Effector memory CD8-positive, alpha-beta T cell (primary cell): ENCODE results near the gene CTDNEP1.

Experiments
- ATAC-seq: fragments of 150-1000 bp; cut with Tn5 transposase; replicated peaks from 2 replicates; pipeline ENCODE4 v1.10.0; 2021; ENCODE audit warnings: mild to moderate bottlenecking, moderate library complexity
- DNase-seq, 3 experiments: peaks; one replicate each; pipeline ENCODE4 v3.0.0; 2021
- H3K27ac Mint-ChIP-seq, 2 donors: one replicate each; pipeline ENCODE4 v1.8.0; 2022; ENCODE audit warnings: mild to moderate bottlenecking in 2 of 2, mixed read lengths in 2 of 2, moderate library complexity in 2 of 2
- H3K27me3 Mint-ChIP-seq, 2 donors: one replicate each; pipeline ENCODE4 v1.8.0; 2022; ENCODE audit warnings: mixed read lengths in 2 of 2
- H3K36me3 Mint-ChIP-seq: one replicate; pipeline ENCODE4 v1.8.0; 2022; ENCODE audit warnings: mild to moderate bottlenecking, moderate library complexity, mixed read lengths; ENCODE audit not compliant: insufficient read depth
- H3K4me1 Mint-ChIP-seq, 2 donors: one replicate each; pipeline ENCODE4 v1.8.0; 2022; ENCODE audit warnings: low read depth in 2 of 2, mixed read lengths in 2 of 2
- H3K4me3 Mint-ChIP-seq, 2 donors: one replicate each; pipeline ENCODE4 v1.8.0; 2022; ENCODE audit warnings: mild to moderate bottlenecking in 2 of 2, mixed read lengths in 2 of 2, moderate library complexity in 2 of 2
- H3K9me3 Mint-ChIP-seq, 2 donors: one replicate each; pipeline ENCODE4 v1.8.0; 2022; ENCODE audit warnings: mixed read lengths in 2 of 2

Gene CTDNEP1

DNA sequence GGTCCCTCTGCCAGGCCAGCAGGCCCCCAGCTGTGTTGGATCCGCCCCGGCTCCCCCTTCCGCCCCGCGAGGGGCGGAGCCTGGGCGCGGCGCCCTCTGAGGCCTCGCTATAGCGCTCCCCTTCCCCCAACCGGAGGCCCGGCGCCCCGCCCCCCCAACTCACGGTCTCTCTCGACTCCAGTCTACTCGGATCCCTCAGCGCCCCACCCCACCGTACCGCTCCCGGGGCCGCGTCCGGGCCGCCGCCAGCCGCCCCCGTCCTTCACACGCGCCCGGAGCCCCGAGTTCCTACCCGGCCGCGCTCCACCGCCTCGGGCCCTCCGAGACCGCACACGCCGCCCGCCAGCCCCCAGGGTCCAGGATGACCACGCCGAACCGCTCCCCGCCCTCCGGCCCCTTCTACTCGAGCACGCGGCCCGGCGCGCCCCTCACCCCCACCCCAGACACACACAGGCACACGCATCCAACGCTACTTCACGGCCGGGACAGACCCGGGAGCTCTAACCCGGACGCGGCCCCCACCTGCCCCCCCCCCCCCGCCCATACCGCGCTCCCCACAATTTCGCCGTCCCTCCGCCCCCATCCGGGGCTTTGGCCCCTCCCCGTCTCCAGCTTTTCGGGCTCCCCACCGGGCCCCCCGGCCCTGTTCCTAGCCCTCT, 13.6 kb downstream of the CTDNEP1 start:
- H3K9me3 Mint-ChIP-seq: no peaks in the 10 kb centered on the region
- H3K27ac Mint-ChIP-seq: peak overlapping the region; percentile 89 to 91
- DNase-seq: peak; percentile 60 to 61 (median 61)
- H3K4me1 Mint-ChIP-seq: peaks cover 59 to 72% of the 10 kb centered on the region in 2 donors
- peak overlapping the region; percentile 99 to 100 for H3K4me3 Mint-ChIP-seq
- ATAC-seq: peak; percentile 16
- H3K27me3 Mint-ChIP-seq: no peaks in the 10 kb centered on the region
- peaks cover 86% of the 10 kb centered on the region for H3K36me3 Mint-ChIP-seq

- Mint-ChIP-seq H3K4me1 (peaks cover 61 to 68% of the 10 kb centered on the region in 2 donors), H3K27me3 (no peaks in the 10 kb centered on the region), H3K4me3 (peak overlapping the region; percentile 99 to 100), H3K9me3 (no peaks in the 10 kb centered on the region), H3K27ac (peak overlapping the region; percentile 89 to 91), H3K36me3 (peaks cover 80% of the 10 kb centered on the region)
- ATAC-seq (no peak), DNase-seq (no peak)
These were observed 14.2 kb downstream of the CTDNEP1 start for GRCh38 chr17:7237266-7237760.

GRCh38 chr17:7236808-7237207, 14.7 kb downstream of the CTDNEP1 start:
- no peak for ATAC-seq
- Mint-ChIP-seq H3K4me1 (peaks cover 60 to 68% of the 10 kb centered on the region in 2 donors), H3K36me3 (peaks cover 75% of the 10 kb centered on the region), H3K27ac (peak overlapping the region; percentile 1 to 89), H3K27me3 (no peaks in the 10 kb centered on the region), H3K9me3 (no peaks in the 10 kb centered on the region), H3K4me3 (peak overlapping the region; percentile 99 to 100)
- DNase-seq: no peak

GRCh38 chr17:7235693-7236665, 15.6 kb downstream of the CTDNEP1 start:
- Mint-ChIP-seq H3K27me3 (no peaks in the 10 kb centered on the region), H3K4me1 (peaks cover 53 to 66% of the 10 kb centered on the region in 2 donors), H3K9me3 (no peaks in the 10 kb centered on the region), H3K4me3 (peak overlapping the region in 1 of 2 donors; percentile 92), H3K36me3 (peaks cover 70% of the 10 kb centered on the region), H3K27ac (no peak overlapping the region)
- no peak for DNase-seq
- no peak for ATAC-seq

- peak; percentile 63 for ATAC-seq
- Mint-ChIP-seq H3K4me3 (peak within 1 kb of the TSS; percentile 91 to 92), H3K36me3 (peaks cover 55% of the 10 kb centered on the region), H3K4me1 (peaks cover 44 to 58% of the 10 kb centered on the region in 2 donors), H3K27me3 (no peaks in the 10 kb centered on the region), H3K27ac (peak within 1 kb of the TSS; percentile 80 to 93), H3K9me3 (no peaks in the 10 kb centered on the region)
- DNase-seq: peak; percentile 91 to 94 (median 91)
These were observed 17.2 kb downstream of the CTDNEP1 start, which contains the start of gene DVL2 for GRCh38 chr17:7234083-7234951. DVL2 (minus strand) TSS chr17:7234517; CDS start chr17:7234262, 255 bp downstream.

DNA sequence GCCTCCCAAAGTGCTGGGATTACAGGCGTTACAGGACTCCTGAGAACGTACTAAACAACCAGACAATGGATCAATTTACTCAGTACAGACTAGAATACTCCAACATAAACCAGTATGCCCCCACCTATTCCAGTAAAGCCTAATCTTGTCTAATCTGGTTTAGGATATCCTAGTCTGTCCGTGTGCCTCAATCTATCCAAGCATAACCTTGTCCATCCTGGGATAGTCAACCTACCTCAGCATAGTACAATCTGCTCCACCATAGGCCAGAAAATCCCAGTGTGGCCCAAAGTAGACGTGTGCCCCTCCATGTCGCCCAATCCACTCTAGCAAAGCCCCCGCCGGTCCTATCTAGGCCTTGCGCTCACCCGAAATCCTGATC, 17.8 kb downstream of the CTDNEP1 start:
- peaks cover 44 to 55% of the 10 kb centered on the region in 2 donors for H3K4me1 Mint-ChIP-seq
- H3K27me3 Mint-ChIP-seq: no peaks in the 10 kb centered on the region
- no peak for ATAC-seq
- H3K4me3 Mint-ChIP-seq: peak overlapping the region; percentile 91 to 92
- peak overlapping the region; percentile 80 to 93 for H3K27ac Mint-ChIP-seq
- H3K36me3 Mint-ChIP-seq: peaks cover 49% of the 10 kb centered on the region
- no peaks in the 10 kb centered on the region for H3K9me3 Mint-ChIP-seq
- DNase-seq: no peak

GRCh38 chr17:7232114-7232513, 19.4 kb downstream of the CTDNEP1 start:
- ATAC-seq (no peak), DNase-seq (no peak)
- H3K27me3 Mint-ChIP-seq: no peaks in the 10 kb centered on the region
- H3K27ac Mint-ChIP-seq: no peak overlapping the region
- no peaks in the 10 kb centered on the region for H3K9me3 Mint-ChIP-seq
- H3K36me3 Mint-ChIP-seq: peaks cover 49% of the 10 kb centered on the region
- H3K4me1 Mint-ChIP-seq: peaks cover 39 to 51% of the 10 kb centered on the region in 2 donors
- H3K4me3 Mint-ChIP-seq: peak overlapping the region in 1 of 2 donors; percentile 91

DNA sequence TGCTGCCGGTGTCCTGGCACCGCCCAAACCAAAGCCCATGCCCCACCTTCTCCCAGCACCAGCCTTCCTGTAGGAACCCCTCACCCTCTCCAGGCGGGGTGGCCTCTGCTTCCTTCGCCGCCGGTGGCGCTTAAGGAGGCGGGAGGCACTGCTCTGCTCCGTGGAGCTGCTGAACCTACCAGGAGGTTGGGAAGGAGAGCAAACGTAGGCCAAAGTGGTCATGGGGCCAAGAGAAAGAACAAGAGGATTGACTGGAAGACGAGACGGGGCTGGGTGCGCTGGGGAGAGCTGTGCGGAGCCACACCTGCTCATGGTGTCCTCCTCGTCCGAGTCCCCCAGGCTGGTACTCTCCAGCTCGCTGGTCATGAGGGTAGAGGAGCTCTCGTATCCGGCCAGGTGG, 22.0 kb downstream of the CTDNEP1 start:
- Mint-ChIP-seq H3K36me3 (peaks cover 27% of the 10 kb centered on the region), H3K9me3 (no peaks in the 10 kb centered on the region), H3K27ac (peak overlapping the region in 1 of 2 donors; percentile 38), H3K4me1 (peaks cover 25 to 29% of the 10 kb centered on the region in 2 donors), H3K4me3 (no peak overlapping the region), H3K27me3 (no peaks in the 10 kb centered on the region)
- DNase-seq: no peak
- ATAC-seq: no peak

DNA sequence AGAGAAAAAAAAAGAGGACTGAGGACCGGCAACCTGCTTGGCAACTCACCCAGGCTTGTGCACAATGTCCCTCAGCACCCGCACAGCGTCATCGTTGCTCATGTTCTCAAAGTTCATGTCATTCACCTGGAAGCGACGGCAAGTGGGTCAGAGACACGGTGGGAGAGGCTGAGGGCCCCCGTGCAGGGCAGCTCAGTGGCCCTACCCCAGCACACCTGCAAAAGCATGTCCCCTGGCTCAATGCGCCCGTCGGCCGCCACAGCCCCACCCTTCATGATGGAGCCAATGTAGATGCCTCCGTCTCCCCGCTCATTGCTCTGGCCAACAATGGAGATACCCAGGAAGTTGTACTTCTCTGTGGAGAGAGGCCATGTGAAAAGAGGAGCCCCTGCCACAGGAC, 22.6 kb downstream of the CTDNEP1 start:
- H3K27ac Mint-ChIP-seq: no peak overlapping the region
- peaks cover 22 to 25% of the 10 kb centered on the region in 2 donors for H3K4me1 Mint-ChIP-seq
- H3K36me3 Mint-ChIP-seq: peaks cover 21% of the 10 kb centered on the region

GRCh38 chr17:7226721-7227710, 24.5 kb downstream of the CTDNEP1 start:
- H3K36me3 Mint-ChIP-seq: peaks cover 17% of the 10 kb centered on the region
- no peak overlapping the region for H3K4me3 Mint-ChIP-seq
- no peak overlapping the region for H3K27ac Mint-ChIP-seq
- H3K9me3 Mint-ChIP-seq: no peaks in the 10 kb centered on the region
- peaks cover 6 to 11% of the 10 kb centered on the region in 2 donors for H3K4me1 Mint-ChIP-seq
- H3K27me3 Mint-ChIP-seq: no peaks in the 10 kb centered on the region
- DNase-seq: no peak
- no peak for ATAC-seq

More for the DNA sequence above, 22.6 kb downstream of the CTDNEP1 start:
- no peak for DNase-seq
- Mint-ChIP-seq H3K27me3 (no peaks in the 10 kb centered on the region), H3K4me3 (no peak overlapping the region), H3K9me3 (no peaks in the 10 kb centered on the region)
- ATAC-seq: no peak

GRCh38 chr17:7225711-7226331, 25.7 kb downstream of the CTDNEP1 start:
- no peak overlapping the region for H3K4me3 Mint-ChIP-seq
- no peak overlapping the region for H3K27ac Mint-ChIP-seq
- no peaks in the 10 kb centered on the region for H3K9me3 Mint-ChIP-seq
- H3K4me1 Mint-ChIP-seq: peaks cover 4 to 9% of the 10 kb centered on the region in 2 donors
- peaks cover 20% of the 10 kb centered on the region for H3K36me3 Mint-ChIP-seq
- no peak for DNase-seq
- H3K27me3 Mint-ChIP-seq: no peaks in the 10 kb centered on the region
- no peak for ATAC-seq
